Measurements from ENCODE around the gene ARMC9.
"Not testable (repeated sequence)": the region's sequence is repeated elsewhere in the genome, so short reads cannot be mapped to it uniquely, and the experiment has no call there.

Gene ARMC9

DNA sequence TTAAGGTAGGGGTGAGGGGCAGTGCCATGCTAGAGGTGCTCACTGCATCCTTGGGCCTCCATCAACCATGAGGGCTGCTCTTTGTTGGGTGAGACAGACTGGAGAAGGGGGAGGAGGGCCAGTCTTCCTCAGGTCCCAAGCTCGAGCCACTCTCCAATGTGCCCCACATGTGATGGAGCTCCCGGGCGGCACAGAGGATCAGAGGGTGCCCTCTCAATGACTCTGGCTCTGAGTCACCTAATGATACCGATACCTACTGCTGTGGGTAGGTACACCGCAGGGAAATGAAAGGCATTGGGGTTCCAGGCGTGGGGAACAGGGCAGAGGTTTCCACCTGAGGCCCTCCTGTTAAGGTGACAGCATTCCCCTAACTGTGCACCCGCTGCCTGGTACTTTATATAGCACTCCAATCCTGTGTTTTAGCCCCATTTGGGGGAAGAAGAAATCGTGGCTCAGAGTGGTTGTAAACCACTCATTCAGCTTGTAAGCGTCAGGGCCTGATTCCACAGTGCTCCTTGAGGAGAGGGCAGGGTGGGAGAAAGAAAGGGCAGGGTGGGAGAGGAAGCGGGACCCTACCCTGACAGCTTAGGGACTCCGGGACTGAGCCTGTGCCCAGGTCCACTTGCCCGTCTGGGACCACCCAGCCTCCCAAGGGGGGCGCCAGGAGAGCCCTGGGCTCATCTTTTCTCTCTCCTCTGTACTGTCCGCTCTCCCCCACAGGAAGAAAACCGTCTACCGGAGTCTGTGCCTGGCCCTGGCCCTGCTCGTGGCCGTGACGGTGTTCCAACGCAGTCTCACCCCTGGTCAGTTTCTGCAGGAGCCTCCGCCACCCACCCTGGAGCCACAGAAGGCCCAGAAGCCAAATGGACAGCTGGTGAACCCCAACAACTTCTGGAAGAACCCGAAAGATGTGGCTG is 198.8 kb downstream of the ARMC9 start:
- TF ChIP-seq, protein P1, sequence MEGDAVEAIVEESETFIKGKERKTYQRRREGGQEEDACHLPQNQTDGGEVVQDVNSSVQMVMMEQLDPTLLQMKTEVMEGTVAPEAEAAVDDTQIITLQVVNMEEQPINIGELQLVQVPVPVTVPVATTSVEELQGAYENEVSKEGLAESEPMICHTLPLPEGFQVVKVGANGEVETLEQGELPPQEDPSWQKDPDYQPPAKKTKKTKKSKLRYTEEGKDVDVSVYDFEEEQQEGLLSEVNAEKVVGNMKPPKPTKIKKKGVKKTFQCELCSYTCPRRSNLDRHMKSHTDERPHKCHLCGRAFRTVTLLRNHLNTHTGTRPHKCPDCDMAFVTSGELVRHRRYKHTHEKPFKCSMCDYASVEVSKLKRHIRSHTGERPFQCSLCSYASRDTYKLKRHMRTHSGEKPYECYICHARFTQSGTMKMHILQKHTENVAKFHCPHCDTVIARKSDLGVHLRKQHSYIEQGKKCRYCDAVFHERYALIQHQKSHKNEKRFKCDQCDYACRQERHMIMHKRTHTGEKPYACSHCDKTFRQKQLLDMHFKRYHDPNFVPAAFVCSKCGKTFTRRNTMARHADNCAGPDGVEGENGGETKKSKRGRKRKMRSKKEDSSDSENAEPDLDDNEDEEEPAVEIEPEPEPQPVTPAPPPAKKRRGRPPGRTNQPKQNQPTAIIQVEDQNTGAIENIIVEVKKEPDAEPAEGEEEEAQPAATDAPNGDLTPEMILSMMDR (IDR thresholded peaks at IDR 0.05), result no peak
- Histone ChIP-seq H3K4me3 (no peak overlapping the region), H3K27ac (peak overlapping the region; percentile 52 to 55)
- DNase-seq (ENCODE audit: low spot score), result no peak

DNA sequence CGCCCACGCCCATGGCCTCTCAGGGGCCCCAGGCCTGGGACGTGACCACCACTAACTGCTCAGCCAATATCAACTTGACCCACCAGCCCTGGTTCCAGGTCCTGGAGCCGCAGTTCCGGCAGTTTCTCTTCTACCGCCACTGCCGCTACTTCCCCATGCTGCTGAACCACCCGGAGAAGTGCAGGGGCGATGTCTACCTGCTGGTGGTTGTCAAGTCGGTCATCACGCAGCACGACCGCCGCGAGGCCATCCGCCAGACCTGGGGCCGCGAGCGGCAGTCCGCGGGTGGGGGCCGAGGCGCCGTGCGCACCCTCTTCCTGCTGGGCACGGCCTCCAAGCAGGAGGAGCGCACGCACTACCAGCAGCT is 199.5 kb downstream of the ARMC9 start:
- DNase-seq (ENCODE audit: low spot score), result no peak
- TF ChIP-seq, protein P1 (IDR thresholded peaks at IDR 0.05), result no peak
- Histone ChIP-seq H3K27ac (no peak overlapping the region), H3K4me3 (no peak overlapping the region)

DNA sequence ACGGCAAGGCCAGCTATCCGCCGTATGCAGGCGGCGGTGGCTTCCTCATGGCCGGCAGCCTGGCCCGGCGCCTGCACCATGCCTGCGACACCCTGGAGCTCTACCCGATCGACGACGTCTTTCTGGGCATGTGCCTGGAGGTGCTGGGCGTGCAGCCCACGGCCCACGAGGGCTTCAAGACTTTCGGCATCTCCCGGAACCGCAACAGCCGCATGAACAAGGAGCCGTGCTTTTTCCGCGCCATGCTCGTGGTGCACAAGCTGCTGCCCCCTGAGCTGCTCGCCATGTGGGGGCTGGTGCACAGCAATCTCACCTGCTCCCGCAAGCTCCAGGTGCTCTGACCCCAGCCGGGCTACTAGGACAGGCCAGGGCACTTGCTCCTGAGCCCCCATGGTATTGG is 200.2 kb downstream of the ARMC9 start:
- Histone ChIP-seq H3K4me3 (no peak overlapping the region), H3K27ac (peak overlapping the region in 1 of 2 donors; percentile 90)
- no peak for DNase-seq (ENCODE audit: low spot score)
- TF ChIP-seq, protein P1 (IDR thresholded peaks at IDR 0.05), result no peak

DNA sequence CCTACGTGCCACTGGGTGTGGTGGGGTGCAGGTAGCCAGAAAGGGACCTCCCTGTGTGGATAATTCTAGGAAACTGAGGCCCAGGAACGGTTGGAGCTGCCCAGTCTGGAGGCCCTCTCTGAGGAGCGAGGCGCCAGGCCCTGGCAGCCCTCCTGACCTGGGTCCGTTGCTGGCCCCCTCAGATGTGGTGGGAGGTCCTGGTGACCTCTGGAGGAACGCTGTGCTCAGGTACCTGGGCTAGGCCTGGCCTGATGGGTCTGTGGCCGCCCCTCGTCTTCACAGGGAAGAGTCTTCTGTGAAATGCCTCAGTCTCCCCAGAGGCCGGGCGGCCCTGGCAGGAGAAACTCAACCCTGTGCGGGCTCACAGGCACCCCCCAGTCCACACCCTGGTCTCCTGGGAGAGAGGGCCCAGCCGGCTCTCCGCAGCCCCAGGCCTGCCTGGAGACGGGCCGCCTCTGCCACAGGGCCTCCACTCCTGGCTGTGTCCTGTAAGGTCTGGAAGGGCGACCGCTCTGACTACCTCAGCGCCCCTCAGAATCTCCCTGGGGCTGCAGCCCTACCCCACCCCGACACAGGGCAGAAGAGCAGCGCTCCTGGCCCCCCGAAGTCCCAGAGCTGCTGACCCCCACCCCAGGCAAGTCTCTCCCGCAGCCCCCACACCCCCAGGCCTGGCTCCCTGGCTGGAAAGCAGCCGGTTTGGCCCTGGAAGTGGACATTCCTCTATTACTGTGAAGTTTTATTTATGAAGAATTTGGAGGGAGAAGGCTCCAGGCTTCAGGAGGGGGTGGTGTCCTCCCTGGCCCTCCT is 200.8 kb downstream of the ARMC9 start:
- Histone ChIP-seq H3K27ac (peak overlapping the region; percentile 15 to 90), H3K4me3 (no peak overlapping the region)
- DNase-seq (ENCODE audit: low spot score), result no peak
- TF ChIP-seq, protein P1 (IDR thresholded peaks at IDR 0.05), result no peak

DNA sequence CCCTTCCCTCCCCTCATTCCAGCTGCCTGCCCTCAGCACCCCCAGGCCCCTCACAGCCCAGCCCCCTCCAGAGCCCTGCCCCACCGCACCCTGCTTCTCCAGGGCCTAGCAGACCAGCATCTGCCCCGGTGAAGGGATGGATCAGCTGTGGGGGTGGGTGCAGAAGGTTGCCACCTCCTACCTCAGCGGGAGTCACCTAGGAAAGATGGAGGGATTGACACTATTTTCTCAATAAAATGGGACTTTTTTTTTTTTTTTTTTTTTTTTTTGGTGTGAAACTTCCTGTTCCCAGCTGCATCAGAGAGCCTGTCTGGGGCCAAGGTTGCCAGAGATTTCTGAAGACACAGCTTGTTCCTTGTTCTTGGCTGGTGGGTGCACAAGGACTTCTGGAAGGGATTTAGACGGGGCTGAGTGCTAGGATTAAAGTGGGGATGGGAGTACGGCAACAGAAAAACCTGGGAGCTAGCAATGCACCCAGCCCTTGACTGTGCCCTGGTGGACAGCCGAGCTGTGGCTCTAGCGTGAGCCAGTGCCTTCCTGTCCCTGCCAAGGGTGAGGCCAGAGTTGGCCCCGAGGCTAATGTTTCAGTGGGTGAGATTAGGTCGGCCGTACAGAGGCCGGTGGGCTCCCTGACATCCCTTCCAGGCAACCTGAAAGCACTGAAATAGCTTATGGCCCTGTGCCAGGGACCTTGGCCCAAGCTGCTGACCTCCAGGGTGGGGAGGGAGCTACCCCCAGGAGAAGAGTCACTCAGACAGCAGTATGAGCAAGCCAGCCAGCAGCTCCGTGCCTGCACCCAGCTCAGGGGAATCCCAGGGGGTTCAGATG is 201.6 kb downstream of the ARMC9 start:
- peak overlapping the region; percentile 15 to 90 for H3K27ac ChIP-seq
- no peak for DNase-seq (ENCODE audit: low spot score)
- peak overlapping the region; percentile 50 for H3K4me3 ChIP-seq
- TF ChIP-seq, protein P1 (IDR thresholded peaks at IDR 0.05), result no peak

DNA sequence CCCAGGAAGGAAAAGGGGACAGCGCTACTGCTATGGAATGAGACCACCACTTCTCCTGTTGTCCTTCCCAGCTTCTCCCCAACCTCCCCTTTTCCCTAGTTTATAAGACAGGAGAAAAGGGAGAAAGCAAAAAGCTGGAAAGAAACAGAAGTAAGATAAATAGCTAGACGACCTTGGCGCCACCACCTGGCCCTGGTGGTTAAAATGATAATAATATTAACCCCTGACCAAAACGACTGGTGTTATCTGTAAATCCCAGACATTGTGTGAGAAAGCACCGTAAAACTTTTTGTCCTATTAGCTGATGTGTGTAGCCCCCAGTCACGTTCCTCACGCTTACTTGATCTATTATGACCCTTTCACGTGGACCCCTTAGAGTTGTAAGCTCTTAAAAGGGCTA is 202.2 kb downstream of the ARMC9 start:
- peak overlapping the region; percentile 15 to 90 for H3K27ac ChIP-seq
- peak overlapping the region; percentile 50 for H3K4me3 ChIP-seq
- not testable (repeated sequence) for DNase-seq (ENCODE audit: low spot score)

DNA sequence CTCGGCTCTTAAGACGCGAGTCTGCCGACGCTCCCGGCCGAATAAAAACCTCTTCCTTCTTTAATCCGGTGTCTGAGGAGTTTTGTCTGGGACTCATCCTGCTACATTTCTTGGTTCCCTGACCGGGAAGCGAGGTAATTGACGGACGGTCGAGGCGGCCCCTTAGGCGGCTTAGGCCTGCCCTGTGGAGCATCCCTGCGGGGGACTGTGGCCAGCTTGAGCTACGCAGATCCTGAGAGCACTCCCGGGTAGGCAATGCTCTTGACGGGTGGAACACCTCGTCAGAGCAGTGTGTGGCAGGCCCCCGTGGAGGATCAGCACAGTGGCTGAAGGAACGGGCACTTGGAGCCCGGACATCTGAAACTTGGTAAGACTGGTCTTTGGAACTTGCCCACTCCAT is 202.7 kb downstream of the ARMC9 start:
- H3K27ac ChIP-seq; DNase-seq (ENCODE audit: low spot score); H3K4me3 ChIP-seq: not testable (repeated sequence)

DNA sequence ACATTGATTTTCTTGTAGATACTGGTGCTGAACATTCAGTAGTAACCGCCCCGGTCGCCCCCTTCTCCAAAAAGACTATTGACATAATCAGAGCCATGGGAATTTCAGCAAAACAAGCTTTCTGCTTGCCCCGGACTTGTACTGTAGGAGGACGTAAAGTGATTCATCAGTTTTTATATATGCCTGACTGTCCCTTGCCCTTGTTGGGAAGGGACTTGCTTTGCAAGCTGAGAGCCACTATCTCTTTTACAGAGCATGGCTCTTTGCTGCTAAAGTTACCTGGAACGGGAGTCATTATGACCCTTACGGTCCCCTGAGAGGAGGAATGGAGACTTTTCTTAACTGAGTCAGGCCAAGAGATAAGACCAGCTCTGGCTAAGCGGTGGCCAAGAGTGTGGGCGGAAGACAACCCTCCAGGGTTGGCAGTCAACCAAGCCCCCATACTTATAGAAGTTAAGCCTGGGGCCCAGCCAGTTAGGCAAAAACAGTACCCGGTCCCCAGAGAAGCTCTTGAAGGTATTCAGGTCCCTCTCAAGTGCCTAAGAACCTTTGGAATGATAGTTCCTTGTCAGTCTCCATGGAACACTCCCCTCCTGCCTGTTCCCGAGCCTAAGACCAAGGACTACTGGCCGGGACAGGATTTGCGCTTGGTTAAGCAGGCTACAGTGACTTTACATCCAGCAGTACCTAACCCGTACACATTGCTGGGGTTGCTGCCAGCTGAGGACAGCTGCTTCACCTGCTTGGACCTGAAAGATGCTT is 205.2 kb downstream of the ARMC9 start:
- DNase-seq (ENCODE audit: low spot score), result not testable (repeated sequence)
- H3K27ac ChIP-seq, result peak overlapping the region in 1 of 2 donors; percentile 4

DNA sequence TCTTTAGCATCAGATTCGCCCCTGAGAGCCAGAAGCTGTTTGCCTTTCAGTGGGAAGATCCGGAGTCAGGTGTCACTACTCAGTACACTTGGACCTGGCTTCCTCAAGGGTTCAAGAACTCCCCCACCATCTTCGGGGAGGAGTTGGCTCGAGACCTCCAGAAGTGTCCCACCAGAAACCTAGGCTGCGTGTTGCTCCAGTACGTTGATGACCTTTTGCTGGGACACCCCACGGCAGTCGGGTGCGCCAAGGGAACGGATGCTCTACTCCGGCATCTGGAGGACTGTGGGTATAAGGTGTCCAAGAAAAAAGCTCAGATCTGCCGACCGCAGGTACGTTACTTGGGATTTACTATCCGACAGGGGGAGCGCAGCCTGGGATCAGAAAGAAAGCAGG is 205.8 kb downstream of the ARMC9 start:
- H3K27ac ChIP-seq, result peak overlapping the region in 1 of 2 donors; percentile 4
- not testable (repeated sequence) for DNase-seq (ENCODE audit: low spot score); H3K4me3 ChIP-seq

More for the DNA sequence above, 205.2 kb downstream of the ARMC9 start:
- not testable (repeated sequence) for H3K4me3 ChIP-seq

Measured in coronary artery (tissue), 2 donors.